Stimulated activated effector memory CD8-positive, alpha-beta T cell treated with anti-CD3 and anti-CD28 coated beads, Interleukin-12 subunit alpha, Interleukin-12 subunit beta, amount 100 ng/mL, for 72 hours (primary cell): ENCODE measurements around the gene PZP.

Experiments used
- ATAC-seq: fragments of 150-1000 bp; cut with Tn5 transposase; 2 replicates; pipeline ENCODE4 v1.10.0; 2021
- DNase-seq, 2 donors: peaks; one replicate each; pipeline ENCODE4 v3.0.0; 2021 to 2022; ENCODE audit warnings: low spot score in 2 of 2
- H3K27ac Mint-ChIP-seq: one replicate; pipeline ENCODE4 v1.8.0; 2022; ENCODE audit warnings: mild to moderate bottlenecking, mixed read lengths
- H3K36me3 Mint-ChIP-seq: one replicate; pipeline ENCODE4 v1.8.0; 2022; ENCODE audit warnings: mild to moderate bottlenecking, mixed read lengths
- H3K4me1 Mint-ChIP-seq: one replicate; pipeline ENCODE4 v1.8.0; 2022; ENCODE audit warnings: mixed read lengths
- H3K4me3 Mint-ChIP-seq: one replicate; pipeline ENCODE4 v1.8.0; 2022; ENCODE audit warnings: mild to moderate bottlenecking, mixed read lengths
- H3K9me3 Mint-ChIP-seq: one replicate; pipeline ENCODE4 v1.8.0; 2022; ENCODE audit warnings: mixed read lengths

The PZP gene

GRCh38 chr12:9122091-9122609, 86.0 kb downstream of the PZP start:
- DNase-seq: no peak
- H3K4me1 Mint-ChIP-seq: peaks cover 20% of the 10 kb centered on the region
- no peaks in the 10 kb centered on the region for H3K9me3 Mint-ChIP-seq
- H3K4me3 Mint-ChIP-seq: no peak overlapping the region
- no peak overlapping the region for H3K27ac Mint-ChIP-seq
- peaks cover 9% of the 10 kb centered on the region for H3K36me3 Mint-ChIP-seq
- ATAC-seq: no peak

- peaks cover 8% of the 10 kb centered on the region for H3K36me3 Mint-ChIP-seq
- no peak overlapping the region for H3K4me3 Mint-ChIP-seq
- ATAC-seq: no peak
- no peaks in the 10 kb centered on the region for H3K9me3 Mint-ChIP-seq
- H3K27ac Mint-ChIP-seq: peak overlapping the region; percentile 5
- peaks cover 35% of the 10 kb centered on the region for H3K4me1 Mint-ChIP-seq
- no peak for DNase-seq
Observed at GRCh38 chr12:9120487-9121184, 87.6 kb downstream of the PZP start.

GRCh38 chr12:9118158-9118557, 90.0 kb downstream of the PZP start:
- H3K27ac Mint-ChIP-seq: peak overlapping the region; percentile 51
- H3K9me3 Mint-ChIP-seq: no peaks in the 10 kb centered on the region
- H3K4me3 Mint-ChIP-seq: no peak overlapping the region
- DNase-seq (no peak), ATAC-seq (peak; percentile 94)
- H3K36me3 Mint-ChIP-seq: peaks cover 2% of the 10 kb centered on the region
- H3K4me1 Mint-ChIP-seq: peaks cover 42% of the 10 kb centered on the region

GRCh38 chr12:9115731-9116559, 92.2 kb downstream of the PZP start, which contains the start of gene A2M:
Gene A2M (minus strand): TSS chr12:9115919. CDS start chr12:9115849, 70 bp downstream.
- ATAC-seq (no peak), DNase-seq (no peak)
- Mint-ChIP-seq H3K4me1 (peaks cover 48% of the 10 kb centered on the region), H3K4me3 (peak within 1 kb of the TSS; percentile 25), H3K36me3 (peaks cover 5% of the 10 kb centered on the region), H3K9me3 (no peaks in the 10 kb centered on the region), H3K27ac (peak within 1 kb of the TSS; percentile 32)

GRCh38 chr12:9114946-9115345, 93.2 kb downstream of the PZP start:
- DNase-seq (no peak), ATAC-seq (no peak)
- Mint-ChIP-seq H3K27ac (peak overlapping the region; percentile 32), H3K4me1 (peaks cover 43% of the 10 kb centered on the region), H3K9me3 (no peaks in the 10 kb centered on the region), H3K4me3 (no peak overlapping the region), H3K36me3 (peaks cover 5% of the 10 kb centered on the region)

- Mint-ChIP-seq H3K36me3 (peaks cover 11% of the 10 kb centered on the region), H3K27ac (no peak overlapping the region), H3K4me3 (no peak overlapping the region), H3K4me1 (peaks cover 42% of the 10 kb centered on the region), H3K9me3 (no peaks in the 10 kb centered on the region)
- DNase-seq: no peak
- no peak for ATAC-seq
Observed at GRCh38 chr12:9113987-9114309, 94.2 kb downstream of the PZP start.

- peak overlapping the region; percentile 54 for H3K27ac Mint-ChIP-seq
Observed at GRCh38 chr12:9113296-9113986, 94.8 kb downstream of the PZP start.

GRCh38 chr12:9112076-9112853, 95.9 kb downstream of the PZP start:
- DNase-seq: no peak
- Mint-ChIP-seq H3K36me3 (peaks cover 11% of the 10 kb centered on the region), H3K9me3 (no peaks in the 10 kb centered on the region), H3K27ac (peak overlapping the region; percentile 54), H3K4me1 (peaks cover 29% of the 10 kb centered on the region), H3K4me3 (no peak overlapping the region)
- ATAC-seq: no peak

More at GRCh38 chr12:9113296-9113986, 94.8 kb downstream of the PZP start:
- Mint-ChIP-seq H3K36me3 (peaks cover 11% of the 10 kb centered on the region), H3K4me1 (peaks cover 37% of the 10 kb centered on the region), H3K9me3 (no peaks in the 10 kb centered on the region), H3K4me3 (no peak overlapping the region)
- DNase-seq: no peak
- ATAC-seq: no peak

- no peaks in the 10 kb centered on the region for H3K9me3 Mint-ChIP-seq
- no peak overlapping the region for H3K4me3 Mint-ChIP-seq
- H3K4me1 Mint-ChIP-seq: peaks cover 22% of the 10 kb centered on the region
- ATAC-seq (no peak), DNase-seq (no peak)
- H3K36me3 Mint-ChIP-seq: peaks cover 11% of the 10 kb centered on the region
- peak overlapping the region; percentile 30 for H3K27ac Mint-ChIP-seq
Observed at GRCh38 chr12:9111525-9111924, 96.7 kb downstream of the PZP start.

GRCh38 chr12:9109737-9110491, 98.3 kb downstream of the PZP start:
- DNase-seq: no peak
- H3K4me1 Mint-ChIP-seq: peaks cover 22% of the 10 kb centered on the region
- ATAC-seq: no peak
- H3K9me3 Mint-ChIP-seq: no peaks in the 10 kb centered on the region
- H3K27ac Mint-ChIP-seq: no peak overlapping the region
- peaks cover 11% of the 10 kb centered on the region for H3K36me3 Mint-ChIP-seq
- no peak overlapping the region for H3K4me3 Mint-ChIP-seq

GRCh38 chr12:9109213-9109522, 99.0 kb downstream of the PZP start:
- no peak for ATAC-seq
- Mint-ChIP-seq H3K9me3 (no peaks in the 10 kb centered on the region), H3K27ac (no peak overlapping the region), H3K36me3 (peaks cover 11% of the 10 kb centered on the region), H3K4me3 (no peak overlapping the region), H3K4me1 (peaks cover 24% of the 10 kb centered on the region)
- no peak for DNase-seq

- Mint-ChIP-seq H3K4me1 (peaks cover 24% of the 10 kb centered on the region), H3K27ac (no peak overlapping the region), H3K36me3 (peaks cover 11% of the 10 kb centered on the region), H3K9me3 (no peaks in the 10 kb centered on the region), H3K4me3 (no peak overlapping the region)
- DNase-seq (no peak), ATAC-seq (no peak)
Observed at GRCh38 chr12:9108504-9109212, 99.5 kb downstream of the PZP start.

GRCh38 chr12:9107542-9107873, 100.7 kb downstream of the PZP start:
- Mint-ChIP-seq H3K4me1 (peaks cover 27% of the 10 kb centered on the region), H3K36me3 (peaks cover 6% of the 10 kb centered on the region), H3K4me3 (no peak overlapping the region), H3K27ac (no peak overlapping the region), H3K9me3 (no peaks in the 10 kb centered on the region)
- DNase-seq (no peak), ATAC-seq (no peak)
